Endodermal cell (in vitro differentiated cells): Measurements from ENCODE around the gene ZBTB25. TPM values are rescaled to one million over a fixed set of nuclear protein-coding genes. Genes with fewer than 3 reads are reported as not detected.

Experiments used
- DNase-seq: peaks from one replicate; pipeline ENCODE4 v3.0.0-alpha.2; 2017
- H3K27ac ChIP-seq: 2 replicates; pipeline ENCODE4 v1.5.1; 2013; ENCODE audit warnings: mild to moderate bottlenecking, low read depth, low read length, moderate library complexity
- H3K27me3 ChIP-seq: 2 replicates; pipeline ENCODE4 v1.6.1; 2013; ENCODE audit warnings: mild to moderate bottlenecking, low read length, moderate library complexity; ENCODE audit not compliant: insufficient read depth, control insufficient read depth, poor library complexity, severe bottlenecking
- H3K36me3 ChIP-seq: 2 replicates; pipeline ENCODE4 v1.7.0; 2013; ENCODE audit warnings: mild to moderate bottlenecking, low read length, moderate library complexity; ENCODE audit not compliant: control insufficient read depth, insufficient read depth
- H3K4me1 ChIP-seq: one replicate; pipeline ENCODE4 v1.7.0; 2013; ENCODE audit warnings: low read length; ENCODE audit not compliant: control insufficient read depth, insufficient read depth
- H3K4me3 ChIP-seq: 2 replicates; pipeline ENCODE4 v1.5.1; 2013; ENCODE audit warnings: mild to moderate bottlenecking, low read length, moderate library complexity
- H3K9ac ChIP-seq: 2 replicates; pipeline ENCODE4 v1.6.1; 2013; ENCODE audit warnings: mild to moderate bottlenecking, low read length, moderate library complexity; ENCODE audit not compliant: poor library complexity, severe bottlenecking; ENCODE audit errors: extremely low read depth
- H3K9me3 ChIP-seq: 2 replicates; pipeline ENCODE4 v1.6.1; 2013; ENCODE audit warnings: mild to moderate bottlenecking, low read length, moderate library complexity; ENCODE audit not compliant: control insufficient read depth
- H3K27ac Mint-ChIP-seq: 2 replicates; pipeline ENCODE4 v1.8.0; 2020; ENCODE audit warnings: mixed read lengths
- H3K27me3 Mint-ChIP-seq: 2 replicates; pipeline ENCODE4 v1.8.0; 2021; ENCODE audit warnings: mild to moderate bottlenecking, mixed read lengths; ENCODE audit not compliant: insufficient read depth
- H3K36me3 Mint-ChIP-seq: 2 replicates; pipeline ENCODE4 v1.8.0; 2020; ENCODE audit warnings: low read depth, mixed read lengths
- H3K4me1 Mint-ChIP-seq: 2 replicates; pipeline ENCODE4 v1.8.0; 2020; ENCODE audit warnings: mixed read lengths
- H3K4me3 Mint-ChIP-seq: 2 replicates; pipeline ENCODE4 v1.8.0; 2020; ENCODE audit warnings: mild to moderate bottlenecking, moderate library complexity, mixed read lengths
- H3K9me3 Mint-ChIP-seq: 2 replicates; pipeline ENCODE4 v1.8.0; 2020; ENCODE audit warnings: mild to moderate bottlenecking, mixed read lengths
- CTCF ChIP-seq: fragments of 200-600 bp; sonication (generic); conservative IDR thresholded peaks from 2 replicates; pipeline ENCODE4 v1.5.0; 2021; ENCODE audit warnings: antibody characterized with exemption, mild to moderate bottlenecking
- WGBS, 2 experiments: methylation state at CpG; one replicate each; pipeline versions ENCODE4 v1.1.5 to v1.1.7; 2013; ENCODE audit warnings: missing lambda C conversion rate in 2 of 2, mixed read lengths in 1 of 2; ENCODE audit not compliant: insufficient coverage in 1 of 2, insufficient read length in 1 of 2; 5-methylcytosine and 5-hydroxymethylcytosine counted together
- total RNA-seq, 2 donors: library from RNA; stranded (reverse); fragmentation: NEBNext Ultra II Directional in 1 of 2; extraction: Animal tissue kit (Norgen Biotek cat#: 25700) in 1 of 2; gene quantifications; 2 replicates in 1 of 2; 3 replicates in 1 of 2; pipeline ENCODE4 v1.2.1, GENCODE V29; 2021

The ZBTB25 gene
- total RNA-seq, 2 donors from 2014 or later = 14.0 to 17.0 TPM

GRCh38 chr14:64491637-64492036 is 12.0 kb downstream of the ZBTB25 start:
- no peaks in the 10 kb centered on the region for H3K9me3 ChIP-seq
- Mint-ChIP-seq H3K27me3 (no peaks in the 10 kb centered on the region), H3K4me3 (no peak overlapping the region)

GRCh38 chr14:64488590-64489099 is 15.0 kb downstream of the ZBTB25 start:
- H3K9ac ChIP-seq = no peak overlapping the region
- no peak for DNase-seq
- no peak overlapping the region for H3K4me3 ChIP-seq
- no peak for TF ChIP-seq CTCF
- no peaks in the 10 kb centered on the region for H3K9me3 ChIP-seq
- Mint-ChIP-seq H3K27ac (no peak overlapping the region), H3K36me3 (peaks cover 42% of the 10 kb centered on the region), H3K9me3 (no peaks in the 10 kb centered on the region), H3K4me1 (peaks cover 8% of the 10 kb centered on the region), H3K27me3 (no peaks in the 10 kb centered on the region), H3K4me3 (no peak overlapping the region)
- peaks cover 28% of the 10 kb centered on the region for H3K36me3 ChIP-seq
- H3K27ac ChIP-seq = no peak overlapping the region
- H3K27me3 ChIP-seq = no peaks in the 10 kb centered on the region
- 95 to 96% methylated on average over 3 to 5 of the region's 5 CpGs for WGBS, 2 experiments
- H3K4me1 ChIP-seq = no peaks in the 10 kb centered on the region

More at GRCh38 chr14:64491637-64492036, 12.0 kb downstream of the ZBTB25 start:
- Histone ChIP-seq H3K4me1 (no peaks in the 10 kb centered on the region), H3K27me3 (no peaks in the 10 kb centered on the region), H3K4me3 (no peak overlapping the region), H3K9ac (no peak overlapping the region), H3K27ac (no peak overlapping the region), H3K36me3 (peaks cover 30% of the 10 kb centered on the region)
- DNase-seq = no peak
- H3K36me3 Mint-ChIP-seq = peaks cover 38% of the 10 kb centered on the region
- no peak overlapping the region for H3K27ac Mint-ChIP-seq
- no peak for TF ChIP-seq CTCF
- H3K9me3 Mint-ChIP-seq = no peaks in the 10 kb centered on the region
- 84 to 100% methylated on average over 1 of the region's 2 CpGs for WGBS, 2 experiments
- no peaks in the 10 kb centered on the region for H3K4me1 Mint-ChIP-seq

GRCh38 chr14:64478634-64479250 is 24.9 kb downstream of the ZBTB25 start:
- Mint-ChIP-seq H3K4me1 (no peaks in the 10 kb centered on the region), H3K27ac (no peak overlapping the region), H3K36me3 (peaks cover 9% of the 10 kb centered on the region), H3K27me3 (no peaks in the 10 kb centered on the region), H3K4me3 (no peak overlapping the region), H3K9me3 (no peaks in the 10 kb centered on the region)
- Histone ChIP-seq H3K27ac (no peak overlapping the region), H3K4me3 (no peak overlapping the region), H3K9ac (no peak overlapping the region), H3K27me3 (no peaks in the 10 kb centered on the region), H3K4me1 (no peaks in the 10 kb centered on the region), H3K36me3 (peaks cover 4% of the 10 kb centered on the region), H3K9me3 (no peaks in the 10 kb centered on the region)
- peak; percentile 56 for TF ChIP-seq CTCF
- no peak for DNase-seq
